OCI-LY1 (cell line): ENCODE results near the gene SCN4B.

Source experiments
- H2AFZ ChIP-seq: fragments of 200-600 bp; sonication (generic), shearing (Covaris generic); 2 replicates; pipeline ENCODE4 v1.6.0; 2014; ENCODE audit warnings: antibody characterized with exemption, mild to moderate bottlenecking, low read length
- H3F3A ChIP-seq: fragments of 200-600 bp; sonication (generic), shearing (Covaris generic); 2 replicates; pipeline ENCODE4 v1.6.0; 2014; ENCODE audit warnings: mild to moderate bottlenecking, antibody characterized with exemption, low read length, moderate library complexity; ENCODE audit not compliant: insufficient read depth
- H3K27ac ChIP-seq: fragments of 200-600 bp; sonication (generic); 2 replicates; pipeline ENCODE4 v1.5.1; 2014; ENCODE audit warnings: low read length, mixed run types, mild to moderate bottlenecking, low read depth; ENCODE audit not compliant: poor library complexity, severe bottlenecking
- H3K27me3 ChIP-seq: fragments of 200-600 bp; sonication (generic); 2 replicates; pipeline ENCODE4 v1.6.0; 2014; ENCODE audit warnings: antibody characterized with exemption, mild to moderate bottlenecking, low read length, moderate library complexity; ENCODE audit not compliant: insufficient read depth
- H3K36me3 ChIP-seq: fragments of 200-600 bp; sonication (generic); 2 replicates; pipeline ENCODE4 v1.6.1; 2014; ENCODE audit warnings: mild to moderate bottlenecking, antibody characterized with exemption, low read length, moderate library complexity, mixed read lengths; ENCODE audit not compliant: insufficient read depth
- H3K4me1 ChIP-seq: fragments of 200-600 bp; sonication (generic); 2 replicates; pipeline ENCODE4 v1.5.1; 2014; ENCODE audit warnings: mild to moderate bottlenecking, low read length, moderate library complexity; ENCODE audit not compliant: insufficient read depth, severe bottlenecking
- H3K4me2 ChIP-seq: fragments of 200-600 bp; sonication (generic), shearing (Covaris generic); 2 replicates; pipeline ENCODE4 v1.6.1; 2014; ENCODE audit warnings: low read length
- H3K4me3 ChIP-seq: fragments of 200-600 bp; sonication (generic); 2 replicates; pipeline ENCODE4 v1.5.1; 2014; ENCODE audit warnings: low read length, low read depth, mild to moderate bottlenecking, mixed read lengths; ENCODE audit not compliant: poor library complexity, severe bottlenecking
- H3K79me2 ChIP-seq: fragments of 200-600 bp; shearing (Covaris generic); 2 replicates; pipeline ENCODE4 v1.6.1; 2016; ENCODE audit warnings: mixed run types, low read length, mixed read lengths; ENCODE audit not compliant: insufficient read depth
- H3K9ac ChIP-seq: fragments of 200-600 bp; sonication (generic), shearing (Covaris generic); 2 replicates; pipeline ENCODE4 v1.6.1; 2014; ENCODE audit warnings: mild to moderate bottlenecking, low read length, mixed read lengths
- H3K9me2 ChIP-seq: fragments of 200-600 bp; sonication (generic), shearing (Covaris generic); 2 replicates; pipeline ENCODE4 v1.6.1; 2014; ENCODE audit warnings: low read depth, mild to moderate bottlenecking, low read length, mixed read lengths
- H3K9me3 ChIP-seq: fragments of 200-600 bp; shearing (Covaris generic); 2 replicates; pipeline ENCODE4 v1.6.1; 2014; ENCODE audit warnings: low read length, mixed read lengths
- H4K20me1 ChIP-seq: fragments of 200-600 bp; sonication (generic), shearing (Covaris generic); 2 replicates; pipeline ENCODE4 v1.6.0; 2016; ENCODE audit warnings: mild to moderate bottlenecking, low read length; ENCODE audit not compliant: insufficient read depth
- CTCF ChIP-seq: fragments of 200-600 bp; sonication (generic), shearing (Covaris generic); IDR thresholded peaks from 2 replicates; pipeline ENCODE4 v1.5.1; 2017; ENCODE audit warnings: mild to moderate bottlenecking, antibody characterized with exemption, low read length, moderate library complexity, mixed read lengths
- EZH2 ChIP-seq: fragments of 200-600 bp; sonication (generic), shearing (Covaris generic); IDR thresholded peaks from 2 replicates; pipeline ENCODE4 v1.8.0; 2017; ENCODE audit warnings: borderline replicate concordance, mixed run types, mild to moderate bottlenecking, antibody characterized with exemption, low read length, moderate library complexity, mixed read lengths

The SCN4B gene

GRCh38 chr11:118169300-118170140, 16.9 kb upstream of the SCN4B start:
- no peaks in the 10 kb centered on the region for H3K79me2 ChIP-seq
- no peaks in the 10 kb centered on the region for H3K4me1 ChIP-seq
- H3K36me3 ChIP-seq = no peaks in the 10 kb centered on the region
- H3K4me2 ChIP-seq = no peak overlapping the region
- no peaks in the 10 kb centered on the region for H3F3A ChIP-seq
- H2AFZ ChIP-seq = no peak overlapping the region
- H4K20me1 ChIP-seq = no peaks in the 10 kb centered on the region
- H3K9ac ChIP-seq = no peak overlapping the region
- H3K4me3 ChIP-seq = no peak overlapping the region
- H3K27me3 ChIP-seq = no peaks in the 10 kb centered on the region; the same call in 1 of the 2 replicates
- H3K27ac ChIP-seq = no peak overlapping the region
- H3K9me3 ChIP-seq = no peaks in the 10 kb centered on the region
- no peak for TF ChIP-seq EZH2
- no peak for TF ChIP-seq CTCF
- H3K9me2 ChIP-seq = no peaks in the 10 kb centered on the region

- Histone ChIP-seq H3K4me3 (no peak overlapping the region), H3K79me2 (no peaks in the 10 kb centered on the region), H2AFZ (no peak overlapping the region), H3K4me2 (no peak overlapping the region), H3K27ac (no peak overlapping the region), H3K9me3 (no peaks in the 10 kb centered on the region), H3K9me2 (no peaks in the 10 kb centered on the region), H4K20me1 (no peaks in the 10 kb centered on the region), H3F3A (no peaks in the 10 kb centered on the region), H3K4me1 (no peaks in the 10 kb centered on the region), H3K27me3 (no peaks in the 10 kb centered on the region; the same call in 1 of the 2 replicates), H3K9ac (no peak overlapping the region), H3K36me3 (no peaks in the 10 kb centered on the region)
- no peak for TF ChIP-seq EZH2
- no peak for TF ChIP-seq CTCF
Measured at GRCh38 chr11:118168751-118169150, 16.1 kb upstream of the SCN4B start.

DNA sequence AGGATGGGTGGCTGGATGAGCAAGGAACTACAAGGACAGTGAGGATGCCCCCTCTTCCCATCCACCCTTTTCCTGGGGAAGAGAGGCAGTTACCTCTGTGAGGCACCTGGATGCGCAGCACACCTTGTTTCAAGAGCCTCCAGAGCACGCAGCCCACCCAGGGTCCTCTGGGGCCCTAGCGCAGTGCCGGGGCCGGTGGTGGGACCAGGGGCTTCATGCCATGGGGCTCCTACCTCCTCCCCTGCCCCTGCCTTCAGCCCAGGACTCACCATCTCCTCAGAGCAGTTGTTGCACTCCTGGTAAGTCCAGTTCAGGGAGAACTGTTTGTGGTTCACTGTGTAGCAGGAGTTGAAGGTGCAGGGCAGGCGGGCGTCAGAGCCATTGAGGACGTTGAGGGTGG, 15.7 kb upstream of the SCN4B start:
- no peak for TF ChIP-seq CTCF
- no peak for TF ChIP-seq EZH2
- Histone ChIP-seq H3K27ac (no peak overlapping the region), H3K4me2 (no peak overlapping the region), H3F3A (no peaks in the 10 kb centered on the region), H3K9ac (no peak overlapping the region), H3K4me3 (no peak overlapping the region), H2AFZ (no peak overlapping the region), H3K27me3 (no peaks in the 10 kb centered on the region; the same call in 1 of the 2 replicates), H3K9me2 (no peaks in the 10 kb centered on the region), H3K4me1 (no peaks in the 10 kb centered on the region), H3K36me3 (no peaks in the 10 kb centered on the region), H3K9me3 (no peaks in the 10 kb centered on the region), H3K79me2 (no peaks in the 10 kb centered on the region), H4K20me1 (no peaks in the 10 kb centered on the region)
